ENCODE results near the gene ATE1. TPM values are rescaled to one million over a fixed set of nuclear protein-coding genes. Genes with fewer than 3 reads are reported as not detected.

ATE1 gene
- total and polyA plus RNA-seq, 2 experiments from 2014 or later, result 17.4 to 24.5 TPM

- Histone ChIP-seq H3K9me2 (ENCODE audit: insufficient read depth) (no peaks in the 10 kb centered on the region), H3K4me3 (no peak overlapping the region), H3K4me2 (no peak overlapping the region), H3K79me2 (replicated peaks; ENCODE audit: insufficient read depth) (no peaks in the 10 kb centered on the region), H3K36me3 (ENCODE audit: insufficient read depth) (no peaks in the 10 kb centered on the region), H3F3A (replicated peaks; ENCODE audit: low read depth) (no peaks in the 10 kb centered on the region), H3K27me3 (ENCODE audit: insufficient read depth) (no peaks in the 10 kb centered on the region), H3K4me1 (ENCODE audit: insufficient read depth) (no peaks in the 10 kb centered on the region), H3K27ac (ENCODE audit: low read depth) (no peak overlapping the region), H2AFZ (no peak overlapping the region), H4K20me1 (replicated peaks; ENCODE audit: insufficient read depth) (no peaks in the 10 kb centered on the region)
- Mint-ChIP-seq H3K4me1 (peaks cover 5% of the 10 kb centered on the region; the same call in 2 of the 3 replicates), H3K4me3 (no peak overlapping the region), H3K36me3 (ENCODE audit: low read depth) (peaks cover 7% of the 10 kb centered on the region; the same call in 2 of the 3 replicates), H3K9me3 (no peaks in the 10 kb centered on the region), H3K27me3 (ENCODE audit: insufficient read depth, low read depth, poor library complexity) (no peaks in the 10 kb centered on the region), H3K27ac (no peak overlapping the region)
- ATAC-seq (no peak), DNase-seq (ENCODE audit: low spot score) (no peak)
- no peak for TF ChIP-seq CTCF (conservative IDR thresholded peaks at IDR 0.05; ENCODE audit: low read depth in 2 of 2)
- TF ChIP-seq ZNF462 (CRISPR knock-in tag; IDR thresholded peaks at IDR 0.05), result no peak
- TF ChIP-seq NANOG (IDR thresholded peaks at IDR 0.05; ENCODE audit: borderline replicate concordance), result no peak
- no peak for TF ChIP-seq REST (IDR thresholded peaks at IDR 0.05; ENCODE audit: unreplicated experiment)
- no peak for TF ChIP-seq CREB1 (CRISPR knock-in tag; IDR thresholded peaks at IDR 0.05; ENCODE audit: low read depth)
- TF ChIP-seq POLR2AphosphoS5 (IDR thresholded peaks at IDR 0.05; ENCODE audit: low read depth), result no peak
- no peak for TF ChIP-seq ZNF331 (CRISPR knock-in tag; IDR thresholded peaks at IDR 0.05; ENCODE audit: low read depth)
- TF ChIP-seq ZNF114 (CRISPR knock-in tag; IDR thresholded peaks at IDR 0.05), result no peak
- TF ChIP-seq ETS1 (IDR thresholded peaks at IDR 0.05), result no peak
- TF ChIP-seq STAT1 (IDR thresholded peaks at IDR 0.05; ENCODE audit: unreplicated experiment), result no peak
- no peak for TF ChIP-seq EZH2phosphoT487 (IDR thresholded peaks at IDR 0.05; ENCODE audit: unreplicated experiment)
- TF ChIP-seq JUNB (IDR thresholded peaks at IDR 0.05; ENCODE audit: unreplicated experiment), result no peak
- TF ChIP-seq EZH2 (IDR thresholded peaks at IDR 0.05; ENCODE audit: low read depth, unreplicated experiment), result no peak
Observed at GRCh38 chr10:121822180-121822579, 105.7 kb downstream of the ATE1 start.

All from GM23338 (cell line).